Right ventricle myocardium inferior (tissue), 1 donor: Measurements from ENCODE around the gene E2F1. TPM values are rescaled to one million over a fixed set of nuclear protein-coding genes. Genes with fewer than 3 reads are reported as not detected.
"Not testable (repeated sequence)": the region's sequence is repeated elsewhere in the genome, so short reads cannot be mapped to it uniquely, and the experiment has no call there.

Experiments used
- ATAC-seq: fragments of 200-7000 bp; cut with Tn5 transposase; one replicate; pipeline ENCODE4 v1.9.1; 2020; ENCODE audit warnings: mild to moderate bottlenecking, moderate library complexity
- DNase-seq: peaks from one replicate; pipeline ENCODE4 v3.0.0; 2021; ENCODE audit errors: missing footprints
- intact Hi-C: fragments of 100-400 bp; cut with DNase I; formaldehyde crosslinking; loops from one replicate; pipeline ENCODE4 v1.11.0; 2022
- total RNA-seq: library from RNA; stranded (reverse); fragmentation: NEBNext Ultra II Directional; extraction: Animal tissue kit (Norgen Biotek cat#: 25700); gene quantifications from one replicate; pipeline ENCODE4 v1.2.1, GENCODE V29; 2021
- donor health status: DM: no; HTN: yes; CAD: no; lungs with severe emphysema.

Gene E2F1
- total RNA-seq, 1 donor from 2014 or later: 2.3 TPM

- no peak for DNase-seq
- no peak for ATAC-seq
- intact Hi-C loops: no loop called here
Measured at GRCh38 chr20:33716498-33716897, 30.3 kb upstream of the E2F1 start.

- intact Hi-C loops: no loop called here
- ATAC-seq: no peak
- no peak for DNase-seq
Measured at GRCh38 chr20:33713865-33714367, 27.7 kb upstream of the E2F1 start.

DNA sequence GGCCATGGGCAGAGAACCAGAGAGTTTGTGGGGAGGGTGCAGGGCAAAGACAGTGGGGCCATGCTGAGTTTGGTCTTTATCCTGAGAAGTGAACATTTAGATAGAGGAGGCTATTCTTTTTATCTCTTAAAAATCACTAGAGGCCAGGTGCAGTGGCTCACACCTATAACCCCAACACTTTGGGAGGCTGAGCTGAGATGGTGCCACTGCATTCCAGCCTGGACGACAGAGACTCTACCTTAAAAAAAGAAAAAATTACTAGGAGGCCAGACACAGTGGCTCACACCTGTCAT is 25.2 kb upstream of the E2F1 start:
- intact Hi-C loops: no loop called here
- ATAC-seq (no peak), DNase-seq (no peak)

- ATAC-seq: no peak
- intact Hi-C loops: no loop called here
Measured at GRCh38 chr20:33710681-33711445, 24.7 kb upstream of the E2F1 start.

GRCh38 chr20:33709905-33710541 is 23.8 kb upstream of the E2F1 start:
- DNase-seq: no peak
- intact Hi-C loops: no loop called here

More at GRCh38 chr20:33710681-33711445, 24.7 kb upstream of the E2F1 start:
- DNase-seq: no peak

DNA sequence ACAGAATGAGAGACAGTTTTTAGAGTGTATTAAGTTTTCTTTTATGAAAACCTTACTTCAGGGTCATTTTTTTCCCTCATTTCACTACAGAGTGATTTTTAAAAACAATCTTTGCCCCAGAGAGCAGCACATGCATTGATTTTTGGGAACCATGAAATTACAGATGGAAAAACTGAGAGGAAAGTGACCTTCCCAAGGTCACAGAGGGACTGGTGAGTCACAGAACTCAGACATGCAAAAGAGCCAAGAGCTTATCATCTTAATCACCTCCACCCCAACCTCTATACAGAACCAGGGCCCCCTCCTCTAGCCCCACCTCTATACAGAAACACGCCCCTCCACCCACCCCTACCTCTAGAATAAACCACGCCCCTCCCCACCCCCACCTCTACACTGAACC is 23.2 kb upstream of the E2F1 start:
- intact Hi-C loops: no loop called here
- DNase-seq (no peak), ATAC-seq (no peak)

More at GRCh38 chr20:33709905-33710541, 23.8 kb upstream of the E2F1 start:
- no peak for ATAC-seq

GRCh38 chr20:33707668-33708067 is 21.5 kb upstream of the E2F1 start:
- intact Hi-C loops: no loop called here
- ATAC-seq (no peak), DNase-seq (no peak)

GRCh38 chr20:33704197-33704924 is 18.2 kb upstream of the E2F1 start:
- no peak for DNase-seq
- intact Hi-C loops: no loop called here
- ATAC-seq: no peak

- intact Hi-C loops: no loop called here
- ATAC-seq: no peak
- DNase-seq: no peak
Measured at GRCh38 chr20:33703498-33704137, 17.4 kb upstream of the E2F1 start.

DNA sequence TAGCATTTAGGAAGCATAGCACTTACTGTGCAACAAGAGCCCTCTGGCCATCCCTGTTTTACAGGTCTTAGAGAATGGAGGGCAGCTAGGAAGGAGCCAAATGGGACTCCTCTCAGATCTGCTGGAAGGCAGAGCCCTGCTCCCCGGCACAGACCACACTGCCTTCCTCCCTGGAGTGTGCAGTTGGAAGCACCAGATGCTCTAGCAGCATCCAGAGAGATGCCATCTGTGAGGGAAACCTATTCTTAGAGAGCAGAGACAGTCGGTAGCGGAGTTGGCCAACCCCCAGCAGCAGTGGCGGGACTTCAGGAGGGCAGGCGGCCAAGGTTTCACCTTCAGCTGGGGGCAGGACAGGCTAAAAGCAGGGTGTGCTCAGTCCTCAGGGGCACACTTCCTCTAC is 16.7 kb upstream of the E2F1 start:
- no peak for DNase-seq
- intact Hi-C loops: no loop called here
- ATAC-seq: peak; percentile 84

- DNase-seq (no peak), ATAC-seq (no peak)
Measured at GRCh38 chr20:33701629-33702450, 15.7 kb upstream of the E2F1 start.

DNA sequence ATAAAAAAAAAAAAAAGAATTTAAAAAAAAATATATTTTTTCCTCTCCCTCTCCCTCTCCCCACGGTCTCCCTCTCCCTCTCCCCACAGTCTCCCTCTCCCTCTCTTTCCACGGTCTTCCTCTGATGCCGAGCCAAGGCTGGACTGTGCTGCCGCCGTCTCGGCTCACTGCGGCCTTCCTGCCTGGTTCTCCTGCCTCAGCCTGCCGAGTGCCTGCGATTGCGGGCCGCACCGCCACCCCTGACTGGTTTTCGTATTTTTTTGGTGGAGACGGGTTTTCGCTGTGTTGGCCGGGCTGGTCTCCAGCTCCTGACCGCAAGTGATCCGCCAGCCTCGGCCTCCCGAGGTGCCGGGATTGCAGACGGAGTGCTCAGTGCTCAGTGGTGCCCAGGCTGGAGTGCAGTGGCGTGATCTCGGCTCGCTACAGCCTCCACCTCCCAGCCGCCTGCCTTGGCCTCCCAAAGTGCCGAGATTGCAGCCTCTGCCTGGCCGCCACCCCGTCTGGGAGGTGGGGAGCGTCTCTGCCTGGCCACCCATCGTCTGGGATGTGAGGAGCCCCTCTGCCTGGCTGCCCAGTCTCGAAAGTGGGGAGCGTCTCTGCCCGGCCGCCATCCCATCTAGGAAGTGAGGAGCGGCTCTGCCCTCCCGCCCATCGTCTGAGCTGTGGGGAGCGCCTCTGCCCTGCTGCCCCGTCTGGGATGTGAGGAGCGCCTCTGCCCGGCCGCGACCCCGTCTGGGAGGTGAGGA is 14.7 kb upstream of the E2F1 start:
- intact Hi-C loops, DNase-seq, ATAC-seq: not testable (repeated sequence)

More at GRCh38 chr20:33701629-33702450, 15.7 kb upstream of the E2F1 start:
- intact Hi-C loops: no loop called here

GRCh38 chr20:33698966-33699365 is 12.8 kb upstream of the E2F1 start:
- ATAC-seq, intact Hi-C loops, DNase-seq: not testable (repeated sequence)

DNA sequence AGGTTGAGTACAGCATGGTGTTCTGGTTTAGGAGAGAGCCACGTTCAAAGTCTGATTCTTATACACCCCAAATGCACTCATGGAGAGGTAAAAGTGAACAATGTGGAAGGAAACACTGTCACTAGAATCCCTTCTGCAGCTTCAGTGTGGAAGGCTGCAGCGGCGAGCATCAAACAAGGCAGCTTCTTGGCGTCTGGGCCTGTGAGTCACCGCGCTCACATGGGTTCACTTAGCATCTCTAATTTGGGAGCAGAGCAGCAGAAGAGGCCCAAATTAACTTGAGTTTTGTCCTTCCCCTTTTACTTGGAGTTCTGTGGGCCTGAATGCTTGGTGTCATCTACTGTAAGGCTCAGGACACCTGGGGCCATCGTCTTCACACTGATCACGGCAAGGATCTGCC is 10.9 kb upstream of the E2F1 start:
- ATAC-seq (peak; percentile 79), DNase-seq (no peak)
- intact Hi-C loops: no loop called here

DNA sequence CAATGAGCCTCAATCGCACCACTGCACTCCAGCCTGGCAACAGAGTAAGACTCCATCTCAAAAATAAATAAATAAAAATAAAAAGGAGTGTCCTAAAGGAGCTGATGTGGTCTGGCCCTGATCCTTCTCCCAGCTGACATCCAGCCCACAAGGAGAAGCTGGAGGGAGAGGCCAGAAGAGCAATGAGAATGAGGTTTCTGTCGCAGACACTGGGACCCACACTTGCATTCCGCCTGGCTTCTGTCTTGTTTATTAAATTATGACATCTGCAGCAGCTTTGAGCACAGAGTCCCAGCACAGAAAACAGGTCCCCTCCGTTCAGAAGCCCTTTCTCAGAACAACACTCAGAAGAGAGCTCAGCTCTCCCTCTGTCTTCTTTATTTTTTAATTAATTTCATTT is 10.3 kb upstream of the E2F1 start:
- no peak for DNase-seq
- intact Hi-C loops: no loop called here
- no peak for ATAC-seq

DNA sequence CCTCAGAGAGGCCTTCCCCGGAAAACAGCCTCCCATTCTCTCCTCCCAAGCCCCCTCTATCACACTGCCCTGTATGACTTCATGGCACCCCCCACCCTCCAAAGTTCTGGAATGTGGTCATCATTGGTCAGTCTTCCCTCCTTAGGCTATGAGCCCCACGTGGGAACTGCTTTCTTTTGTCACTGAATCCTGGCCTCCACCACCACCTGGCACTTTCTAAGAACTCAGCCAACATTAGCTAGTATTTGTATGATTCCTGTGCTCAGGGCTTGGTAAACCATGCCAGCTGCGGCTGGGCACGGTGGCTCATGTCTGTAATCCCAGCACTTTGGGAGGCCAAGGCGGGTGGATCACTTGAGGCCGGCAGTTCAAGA is 8.4 kb upstream of the E2F1 start:
- DNase-seq (no peak), ATAC-seq (no peak)
- intact Hi-C loops: no loop called here

DNA sequence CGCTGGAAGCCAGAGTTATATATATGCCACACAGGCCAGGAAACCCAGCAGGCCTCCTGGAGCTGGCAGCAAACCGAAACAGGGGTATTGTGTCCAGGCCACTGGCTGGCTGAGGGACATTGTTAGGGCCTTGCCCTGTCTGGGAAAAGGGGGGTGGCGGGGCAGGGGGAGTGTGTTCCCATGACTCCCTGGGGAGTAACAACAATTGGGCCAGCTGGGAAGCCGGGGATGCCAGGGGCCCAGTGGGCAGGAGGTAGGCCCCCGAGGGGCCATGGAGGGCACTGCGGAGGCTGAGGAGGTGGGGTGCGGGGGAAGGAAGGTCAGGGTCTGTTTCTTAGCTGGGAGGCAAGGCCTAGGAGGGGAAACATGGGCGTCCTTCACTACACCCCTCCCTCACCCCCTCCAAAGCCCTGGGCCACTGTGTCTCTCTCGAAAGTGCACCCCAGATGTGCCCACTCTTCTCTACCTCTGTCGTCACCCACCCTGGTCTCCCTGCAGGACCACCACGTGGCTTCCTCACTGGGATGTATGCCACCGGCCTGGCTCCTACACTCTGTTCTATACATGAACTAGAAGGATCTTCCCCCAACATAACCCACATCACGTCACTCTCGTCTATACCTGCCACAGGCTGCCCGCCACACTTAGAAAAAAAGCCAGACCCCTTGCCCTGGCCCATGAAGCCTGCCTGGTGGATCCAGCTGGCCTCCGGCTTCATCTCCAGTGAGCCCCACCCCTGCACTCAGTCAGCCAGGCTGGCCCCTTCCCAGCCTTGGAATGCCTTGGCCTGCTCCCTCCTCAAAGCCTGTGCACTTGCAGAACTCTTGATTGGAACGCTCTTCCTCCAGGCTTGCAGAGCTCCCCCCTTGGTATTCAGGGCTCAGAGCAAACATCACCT is 7.8 kb upstream of the E2F1 start:
- intact Hi-C loops: no loop called here
- peak; percentile 75 for ATAC-seq

More for the DNA sequence above, 7.8 kb upstream of the E2F1 start:
- DNase-seq: no peak
